Endothelial cell of umbilical vein (primary cell): ENCODE data around the gene USP31. TPM values are rescaled to one million over a fixed set of nuclear protein-coding genes. Genes with fewer than 3 reads are reported as not detected.

Source experiments
- BruUV-seq: library from RNA; stranded (reverse); fragments of 400-500 nt; replicated peaks from 2 replicates; lab custom pipeline; 2021; lab: Mats Ljungman, UMichigan
- CTCF ChIA-PET: fragments of 300-600, 350-600 bp; sonication (Branson Sonifier 250); formaldehyde crosslinking; loops from one replicate; lab custom pipeline; 2021; ENCODE audit warnings: antibody characterized with exemption, inconsistent platforms; lab: Charles Lee
- POLR2A ChIA-PET: fragments of 300-600, 350-600 bp; sonication (Branson Sonifier 250); formaldehyde crosslinking; loops from one replicate; lab custom pipeline; 2021; ENCODE audit warnings: antibody characterized with exemption, inconsistent platforms; lab: Charles Lee
- DNase-seq: peaks from one replicate; pipeline ENCODE4 v3.0.0-alpha.2; 2011; ENCODE audit warnings: low read depth, low spot score
- FAIRE-seq: peaks from 2 replicates; lab custom pipeline; 2011; peaks lifted over from hg19 to GRCh38; lab: Jason Lieb, UNC
- H2AFZ ChIP-seq: 2 replicates; pipeline ENCODE4 v1.6.0; 2012; ENCODE audit warnings: low read depth, low read length, control low read depth, inconsistent platforms
- H3K27ac ChIP-seq: 2 replicates; pipeline ENCODE4 v1.5.1; 2011; ENCODE audit warnings: low read depth, mild to moderate bottlenecking, control low read depth, low read length, moderate library complexity; ENCODE audit not compliant: insufficient read depth
- H3K27me3 ChIP-seq, 2 experiments: 2 replicates each; pipeline versions ENCODE4 v1.6.0 to v1.6.1; 2011; ENCODE audit warnings: low read length in 2 of 2, mixed read lengths in 1 of 2; ENCODE audit not compliant: control insufficient read depth in 2 of 2, insufficient read depth in 2 of 2
- H3K36me3 ChIP-seq, 2 experiments: 2 replicates in 1 of 2; 3 replicates in 1 of 2; pipeline ENCODE4 v1.5.1; 2011; ENCODE audit warnings: low read length in 2 of 2, mild to moderate bottlenecking in 1 of 2, moderate library complexity in 1 of 2; ENCODE audit not compliant: control insufficient read depth in 2 of 2, insufficient read depth in 2 of 2; ENCODE audit errors: extremely low read depth in 1 of 2
- H3K4me1 ChIP-seq: 3 replicates; pipeline ENCODE4 v1.5.1; 2011; ENCODE audit warnings: mild to moderate bottlenecking, low read length; ENCODE audit not compliant: control insufficient read depth, insufficient read depth; ENCODE audit errors: extremely low read depth
- H3K4me2 ChIP-seq: 2 replicates; pipeline ENCODE4 v1.6.1; 2011; ENCODE audit warnings: low read length, control low read depth, mixed read lengths; ENCODE audit not compliant: insufficient read depth
- H3K4me3 ChIP-seq, 3 experiments: fragments of 200-600 bp in 1 of 3; sonication (generic), shearing (Covaris generic) in 1 of 3; replicated peaks in 1 of 3; 2 replicates each; pipeline ENCODE4 v1.5.1; 2011 to 2016; ENCODE audit warnings: control low read depth in 3 of 3, low read length in 3 of 3, mild to moderate bottlenecking in 2 of 3, inconsistent platforms in 1 of 3, low read depth in 1 of 3, moderate library complexity in 1 of 3; ENCODE audit not compliant: insufficient read depth in 1 of 3
- H3K79me2 ChIP-seq: 2 replicates; pipeline ENCODE4 v1.6.0; 2012; ENCODE audit warnings: low read length, inconsistent platforms; ENCODE audit not compliant: control insufficient read depth, insufficient read depth
- H3K9ac ChIP-seq: replicated peaks from 2 replicates; pipeline ENCODE3; 2011; ENCODE audit warnings: low read length, control low read depth; ENCODE audit not compliant: insufficient read depth; ENCODE audit errors: extremely low read depth
- H3K9me1 ChIP-seq: replicated peaks from 3 replicates; pipeline ENCODE4 v1.6.0; 2011; ENCODE audit warnings: mild to moderate bottlenecking, low read length; ENCODE audit not compliant: control insufficient read depth, insufficient read depth; ENCODE audit errors: extremely low read depth
- H3K9me3 ChIP-seq: replicated peaks from 2 replicates; pipeline ENCODE4 v1.5.1; 2012; ENCODE audit warnings: low read length, inconsistent platforms; ENCODE audit not compliant: control insufficient read depth, insufficient read depth
- H4K20me1 ChIP-seq: replicated peaks from 2 replicates; pipeline ENCODE3; 2011; ENCODE audit warnings: mild to moderate bottlenecking, low read length; ENCODE audit not compliant: control insufficient read depth, insufficient read depth; ENCODE audit errors: extremely low read depth
- CTCF ChIP-seq, 2 donors: IDR thresholded peaks; 1 replicate in 1 of 2; 2 replicates in 1 of 2; pipeline ENCODE4 v1.5.1; 2011; ENCODE audit warnings: low read length in 2 of 2, mild to moderate bottlenecking in 2 of 2, moderate library complexity in 2 of 2, control low read depth in 1 of 2, inconsistent platforms in 1 of 2, low read depth in 1 of 2; ENCODE audit not compliant: insufficient read depth in 1 of 2; ENCODE audit errors: extremely low read depth in 1 of 2
- EZH2 ChIP-seq: IDR thresholded peaks from 2 replicates; pipeline ENCODE4 v1.6.1; 2012; ENCODE audit warnings: borderline replicate concordance, low read depth, mild to moderate bottlenecking, moderate library complexity, low read length, inconsistent platforms; ENCODE audit not compliant: severe bottlenecking
- FOS ChIP-seq: IDR thresholded peaks from 2 replicates; pipeline ENCODE4 v1.6.1; 2011; ENCODE audit warnings: mild to moderate bottlenecking, low read length, moderate library complexity, borderline replicate concordance; ENCODE audit not compliant: insufficient read depth
- GATA2 ChIP-seq: IDR thresholded peaks from 2 replicates; pipeline ENCODE4 v1.7.0; 2011; ENCODE audit warnings: low read depth, mild to moderate bottlenecking, moderate library complexity, mixed read lengths, low read length; ENCODE audit not compliant: insufficient read length, insufficient read depth
- JUN ChIP-seq: IDR thresholded peaks from 2 replicates; pipeline ENCODE4 v1.6.1; 2011; ENCODE audit warnings: borderline replicate concordance, low read depth; ENCODE audit not compliant: insufficient read length, insufficient read depth
- MYC ChIP-seq: IDR thresholded peaks from one replicate; pipeline ENCODE4 v1.6.1; 2011; ENCODE audit warnings: mild to moderate bottlenecking, low read depth, low read length
- POLR2A ChIP-seq: IDR thresholded peaks from 2 replicates; pipeline ENCODE4 v1.6.1; 2012; ENCODE audit warnings: low read depth, mild to moderate bottlenecking, control low read depth, low read length
- POLR2AphosphoS5 ChIP-seq: IDR thresholded peaks from 2 replicates; pipeline ENCODE4 v1.6.1; 2012; ENCODE audit warnings: low read depth, mild to moderate bottlenecking, control low read depth, low read length, moderate library complexity; ENCODE audit not compliant: insufficient read depth
- dilution Hi-C: fragments of 300-500 bp; cut with MboI; formaldehyde crosslinking; loops from one replicate; pipeline ENCODE4 v1.15.0; 2019; ENCODE audit warnings: low sequenced_read_pairs; ENCODE audit not compliant: extremely low pct_ligation_motif_present
- intact Hi-C: fragments of 100-400 bp; cut with micrococcal nuclease; formaldehyde crosslinking; loops from one replicate; pipeline ENCODE4 v1.10.0; 2022
- polyA plus RNA-seq, 4 experiments: library from polyadenylated mRNA; depleted of rRNA in 3 of 4; stranded (reverse) in 3 of 4; unstranded in 1 of 4; fragments of >200 nt; gene quantifications; 2 replicates each; pipeline versions ENCODE4 v1.2.1 to v1.2.3, GENCODE V29; 2011 to 2012; ENCODE audit warnings: missing spikeins in 1 of 4
- total RNA-seq: library from RNA; stranded (reverse); gene quantifications from 2 replicates; pipeline ENCODE4 v1.2.3, GENCODE V29; 2021
- TF ChIP-seq, protein P1 (sequence below): IDR thresholded peaks from 2 replicates; pipeline ENCODE4 v1.6.1; 2011; ENCODE audit not compliant: insufficient read depth, insufficient read length

USP31 gene
- total and polyA plus RNA-seq, 2 donors (not counting 3 experiments of a cell fraction or from before 2014, with no cell fraction given): 14.5 to 42.4 TPM

DNA sequence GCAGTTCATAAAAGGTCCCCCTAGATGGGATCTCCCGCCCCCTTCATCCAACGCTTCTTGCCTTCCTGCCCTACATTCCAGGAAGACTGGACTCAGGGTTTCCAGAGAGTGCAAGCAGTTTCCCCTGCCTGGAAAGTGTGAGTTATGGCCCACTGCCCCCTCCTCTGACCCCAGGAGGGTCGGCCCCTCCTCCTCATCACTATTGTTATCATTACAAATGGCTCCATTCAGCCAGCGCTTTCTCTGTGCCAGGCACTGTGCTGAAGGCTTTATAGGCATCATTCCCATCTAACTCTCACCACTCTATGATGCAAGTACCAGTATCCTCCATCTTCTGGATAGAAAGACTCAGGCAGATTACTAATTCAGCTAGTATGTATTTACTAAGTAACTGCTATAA lies 90.7 kb downstream of the USP31 start:
- POLR2A ChIA-PET: no interaction called here

More for the DNA sequence above, 90.7 kb downstream of the USP31 start:
- BruUV-seq: no TSS peak
- H3K9me1 ChIP-seq: no peaks in the 10 kb centered on the region
- H3K4me1 ChIP-seq: no peaks in the 10 kb centered on the region
- no peaks in the 10 kb centered on the region for H3K79me2 ChIP-seq
- H2AFZ ChIP-seq: no peak overlapping the region
- DNase-seq: no peak
- no peaks in the 10 kb centered on the region for H3K36me3 ChIP-seq
- H3K27me3 ChIP-seq: no peaks in the 10 kb centered on the region
- no peak overlapping the region for H3K9ac ChIP-seq
- FAIRE-seq: no peak
- no peak overlapping the region for H3K4me2 ChIP-seq
- no peaks in the 10 kb centered on the region for H3K9me3 ChIP-seq
- CTCF ChIA-PET: interaction anchor here (0.6 to 0.8 kb wide), 2 partner anchors 76 to 160 kb away, joined by 3 to 4 read pairs; no protein-coding TSS in a partner anchor
- dilution Hi-C loops: no loop called here
- TF ChIP-seq POLR2AphosphoS5: no peak
- no peak for TF ChIP-seq POLR2A
- no peak for TF ChIP-seq EZH2
- no peak for TF ChIP-seq MYC
- TF ChIP-seq GATA2: no peak
- no peak for TF ChIP-seq FOS
- TF ChIP-seq JUN: no peak
- TF ChIP-seq, protein P1, sequence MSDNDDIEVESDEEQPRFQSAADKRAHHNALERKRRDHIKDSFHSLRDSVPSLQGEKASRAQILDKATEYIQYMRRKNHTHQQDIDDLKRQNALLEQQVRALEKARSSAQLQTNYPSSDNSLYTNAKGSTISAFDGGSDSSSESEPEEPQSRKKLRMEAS: no peak
- no peak for TF ChIP-seq CTCF (IDR thresholded peaks at IDR 0.05; ENCODE audit: extremely low read depth in 1 of 2, insufficient read depth in 1 of 2, low read depth in 1 of 2, low read length in 2 of 2)
- H4K20me1 ChIP-seq: no peaks in the 10 kb centered on the region
- no peak overlapping the region for H3K27ac ChIP-seq
- intact Hi-C loops: no loop called here
- no peak overlapping the region for H3K4me3 ChIP-seq
